Activated CD4-positive, CD25-positive, alpha-beta regulatory T cell treated with anti-CD3 and anti-CD28 coated beads, Interleukin-2, amount 50 U/mL, for 16 hours (primary cell): ENCODE data around the gene AMOTL1.

Source experiments
- DNase-seq: peaks from one replicate; pipeline ENCODE4 v3.0.0-alpha.2; 2020; ENCODE audit warnings: low read depth, low spot score

The AMOTL1 gene

DNA sequence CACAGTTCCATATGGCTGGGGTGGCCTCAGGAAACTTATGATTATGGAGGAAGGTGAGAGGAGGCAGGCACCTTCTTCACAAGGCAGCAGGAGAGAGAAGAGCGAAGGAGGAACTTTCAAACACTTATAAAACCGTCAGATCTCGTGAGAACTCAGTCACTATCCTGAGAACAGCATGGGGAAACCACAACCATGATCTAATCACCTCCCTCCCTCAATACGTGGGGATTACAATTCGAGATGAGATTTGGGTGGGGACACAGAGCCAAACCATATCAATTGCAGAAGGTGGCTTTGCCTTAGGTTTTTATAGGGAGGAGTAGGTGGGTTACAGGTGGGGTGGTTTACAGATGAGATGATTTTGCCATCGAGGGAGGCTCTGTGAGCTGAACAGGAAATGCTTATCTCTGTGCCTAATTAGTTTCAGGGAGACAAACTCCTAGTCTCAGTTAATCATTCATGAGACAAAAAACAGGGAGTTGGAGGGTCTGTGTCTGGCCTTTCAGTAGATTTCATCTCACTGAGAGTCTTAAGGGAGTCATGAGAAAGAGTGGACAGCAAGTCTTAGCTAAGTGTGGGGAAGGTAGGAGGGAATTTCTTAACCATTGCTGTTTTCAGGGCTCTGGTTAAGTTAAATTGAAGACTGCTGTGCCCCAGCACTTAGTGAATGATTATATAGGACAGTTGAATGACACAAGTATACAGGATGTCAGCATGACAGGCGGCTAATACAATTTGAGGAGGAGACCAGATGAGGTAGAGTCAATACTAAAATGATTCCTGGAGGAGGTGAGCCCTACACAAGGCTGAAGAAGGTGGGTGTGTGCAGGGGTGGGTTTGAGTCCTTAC is 157.5 kb downstream of the AMOTL1 start:
- no peak for DNase-seq

DNA sequence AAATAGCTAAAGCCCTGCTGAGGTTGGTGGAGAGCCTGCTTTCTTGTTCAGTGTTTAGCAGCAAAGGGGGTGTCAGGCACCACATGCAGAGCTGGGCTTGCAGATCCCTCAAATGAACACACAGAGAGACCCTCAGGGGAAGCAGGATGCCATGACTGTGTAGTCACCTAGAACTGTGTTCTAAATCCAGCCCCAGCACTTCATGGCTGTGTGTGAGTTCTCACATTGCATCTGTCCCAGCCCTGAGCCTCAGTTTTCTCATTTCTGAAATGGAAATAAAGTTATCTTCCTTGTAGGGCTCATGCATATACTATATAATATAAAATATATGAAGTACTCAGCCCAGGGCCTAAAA is 158.1 kb downstream of the AMOTL1 start:
- no peak for DNase-seq
